Bladder microvascular endothelial cell (primary cell): ENCODE results near the gene ZNF579. TPM values are rescaled to one million over a fixed set of nuclear protein-coding genes. Genes with fewer than 3 reads are reported as not detected.

ENCODE experiments used
- total RNA-seq: library from RNA; depleted of rRNA; stranded (reverse); fragments of >200 nt; gene quantifications from 2 replicates; pipeline ENCODE4 v1.2.3, GENCODE V29; 2014

Gene ZNF579
- total RNA-seq = 2.1 and 3.0 TPM in 2 replicates

GRCh38 chr19:55580628-55581144, at the start of gene ZNF579:
Gene ZNF579, minus strand, starts transcription at chr19:55580848. Its CDS starts 1,209 bp downstream, at chr19:55579639.

GRCh38 chr19:55624109-55625003, 43.7 kb upstream of the ZNF579 start, which contains the start of gene ZNF784:
Gene ZNF784, minus strand, starts transcription at chr19:55624566. Its CDS starts 5 bp downstream, at chr19:55624561.

DNA sequence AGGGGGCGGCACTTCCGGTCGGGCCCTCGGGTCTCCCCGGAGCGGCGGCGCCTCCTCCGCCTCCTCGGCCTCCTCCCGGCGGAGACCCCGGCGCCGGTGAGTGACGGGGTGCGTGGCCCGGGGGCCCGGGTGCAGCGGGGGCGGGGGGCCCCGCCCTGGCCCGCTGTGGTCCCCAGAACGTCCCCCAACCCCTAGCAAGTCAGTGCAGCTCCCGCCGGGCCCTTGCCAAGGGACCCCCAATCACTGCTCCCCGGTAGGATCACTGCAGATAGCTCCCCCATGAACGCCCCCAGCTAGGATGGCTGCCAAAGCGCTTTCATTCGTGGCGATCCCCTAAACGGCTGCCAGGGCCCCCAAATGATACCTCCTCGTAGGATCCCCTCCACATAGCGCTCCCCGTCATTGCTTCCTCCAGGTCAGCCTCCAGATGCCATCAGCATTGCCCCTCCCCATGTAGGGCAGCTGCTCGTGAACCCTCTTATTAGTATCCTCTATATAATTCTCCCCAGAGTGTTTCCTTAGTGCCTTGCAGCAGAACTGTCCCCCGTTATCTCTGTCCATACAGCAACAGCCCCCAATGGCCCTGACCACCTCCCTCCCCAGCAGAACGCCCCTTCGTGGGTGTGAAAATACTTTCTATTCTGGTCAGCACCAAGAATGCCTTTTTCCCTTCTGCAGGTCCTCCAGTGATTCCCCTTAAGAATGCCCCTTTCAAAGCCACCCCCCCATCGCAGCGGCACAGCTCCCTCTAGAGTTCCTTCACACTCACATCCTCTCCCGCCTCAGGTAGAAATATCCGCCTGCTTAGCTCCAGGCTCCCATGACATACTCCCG, 25.2 kb upstream of the ZNF579 start, which contains the start of gene ZNF865:
Gene ZNF865, plus strand, starts transcription at position 11 of the 834 bp plus-strand sequence. CDS start 7,972 bp downstream, outside the sequence.

GRCh38 chr19:55599842-55600661, 19.4 kb upstream of the ZNF579 start, which contains the start of gene ZNF524:
Gene ZNF524, plus strand, starts transcription at chr19:55600288. Its CDS starts 1,825 bp downstream, at chr19:55602113.

GRCh38 chr19:55599468-55599841, 18.8 kb upstream of the ZNF579 start, which contains the start of gene FIZ1:
Gene FIZ1, minus strand, starts transcription at chr19:55599517. Its CDS starts 1,652 bp downstream, at chr19:55597865.

GRCh38 chr19:55545443-55545842, 35.2 kb downstream of the ZNF579 start, which contains the start of gene SBK3:
Gene SBK3, minus strand, starts transcription at chr19:55545543. Its CDS starts 0 bp downstream, at chr19:55545543.

GRCh38 chr19:55536951-55537740, 43.5 kb downstream of the ZNF579 start, which contains the start of gene SBK2:
Gene SBK2, minus strand, starts transcription at chr19:55537133. Its CDS starts 839 bp downstream, at chr19:55536294.

Other genes with a start within 250 kb of the ZNF579 start
- 3.9 and 6.2 TPM in 2 replicates for gene KMT5C, start 241.0 kb downstream of the ZNF579 start, total RNA-seq
- gene COX6B2, start 226.1 kb downstream of the ZNF579 start, total RNA-seq = not detected in 2 replicates
- not detected in 2 replicates for gene GARIN5B, start 217.6 kb downstream of the ZNF579 start, total RNA-seq
- gene IL11, start 210.4 kb downstream of the ZNF579 start, total RNA-seq = under 0.01 TPM in 1 of 2 replicates, not detected in the other
- not detected in 2 replicates for gene TMEM190, start 204.0 kb downstream of the ZNF579 start, total RNA-seq
- not detected in 2 replicates for gene TMEM238, start 196.6 kb downstream of the ZNF579 start, total RNA-seq
- 170 and 234 TPM in 2 replicates for gene RPL28, start 194.9 kb downstream of the ZNF579 start, total RNA-seq
- gene UBE2S, start 173.1 kb downstream of the ZNF579 start, total RNA-seq = 31.8 and 82.4 TPM in 2 replicates
- not detected in 2 replicates for gene SHISA7, start 137.5 kb downstream of the ZNF579 start, total RNA-seq
- gene ISOC2, start 119.2 kb downstream of the ZNF579 start, total RNA-seq = 38.4 and 40.0 TPM in 2 replicates
- not detected in 2 replicates for gene C19orf85, start 116.1 kb downstream of the ZNF579 start, total RNA-seq
- 0.81 and 1.8 TPM in 2 replicates for gene ZNF628, start 104.2 kb downstream of the ZNF579 start, total RNA-seq
- gene NAT14, start 95.7 kb downstream of the ZNF579 start, total RNA-seq = 9.4 and 9.8 TPM in 2 replicates
- 0.16 and 0.31 TPM in 2 replicates for gene SSC5D, start 92.4 kb downstream of the ZNF579 start, total RNA-seq
- not detected in 2 replicates for gene SBK2, start 43.7 kb downstream of the ZNF579 start, total RNA-seq
- gene SBK3, start 35.3 kb downstream of the ZNF579 start, total RNA-seq = 0.13 and 0.16 TPM in 2 replicates
- gene FIZ1, start 18.7 kb upstream of the ZNF579 start, total RNA-seq = 1.3 and 3.1 TPM in 2 replicates
- gene ZNF524, start 19.4 kb upstream of the ZNF579 start, total RNA-seq = 9.5 and 10.5 TPM in 2 replicates
- 0.97 and 1.5 TPM in 2 replicates for gene ZNF865, start 24.8 kb upstream of the ZNF579 start, total RNA-seq
- gene ZNF784, start 43.7 kb upstream of the ZNF579 start, total RNA-seq = 3.9 and 4.7 TPM in 2 replicates
- 1.5 and 2.9 TPM in 2 replicates for gene ZNF580, start 60.2 kb upstream of the ZNF579 start, total RNA-seq
- 11.5 and 18.0 TPM in 2 replicates for gene ZNF581, start 62.8 kb upstream of the ZNF579 start, total RNA-seq
- gene CCDC106, start 67.4 kb upstream of the ZNF579 start, total RNA-seq = 5.3 and 11.0 TPM in 2 replicates
- 94.9 and 152 TPM in 2 replicates for gene U2AF2, start 74.2 kb upstream of the ZNF579 start, total RNA-seq
- 22.2 and 199 TPM in 2 replicates for gene EPN1, start 94.4 kb upstream of the ZNF579 start, total RNA-seq
- gene NLRP9, start 157.6 kb upstream of the ZNF579 start, total RNA-seq = not detected in 2 replicates
- 0.16 and 2.3 TPM in 2 replicates for gene RFPL4A, start 178.2 kb upstream of the ZNF579 start, total RNA-seq
- gene RFPL4AL1, start 188.3 kb upstream of the ZNF579 start, total RNA-seq = 0.31 TPM in 1 of 2 replicates, not detected in the other